ENCODE measurements around the gene RSPH3. TPM values are rescaled to one million over a fixed set of nuclear protein-coding genes. Genes with fewer than 3 reads are reported as not detected.

Gene RSPH3
- total and polyA plus RNA-seq, 4 donors, result 1.7 to 4.6 (median 3.3) TPM

GRCh38 chr6:158941246-158941645 lies 58.8 kb downstream of the RSPH3 start:
- Histone ChIP-seq H3K4me3 (ENCODE audit: low read depth in 1 of 3, low read length in 3 of 3) (no peak overlapping the region), H3K27me3 (ENCODE audit: control insufficient read depth in 4 of 4, insufficient read depth in 4 of 4, low read length in 3 of 4) (no peaks in the 10 kb centered on the region)
- 98% methylated on average over 2 of the region's 2 CpGs for WGBS

GRCh38 chr6:158939255-158940159 lies 60.5 kb downstream of the RSPH3 start:
- TF ChIP-seq GABPA (IDR thresholded peaks at IDR 0.05 in 1 of 2, conservative IDR thresholded peaks at IDR 0.05 in 1 of 2) (no peak), JUND (IDR thresholded peaks at IDR 0.05) (no peak), RXRA (IDR thresholded peaks at IDR 0.05) (no peak), CTCF (IDR thresholded peaks at IDR 0.05; ENCODE audit: low read depth, low read length, missing input control) (no peak), FOXA1 (IDR thresholded peaks at IDR 0.05) (no peak), HNF4A (conservative IDR thresholded peaks at IDR 0.05) (no peak), RAD21 (IDR thresholded peaks at IDR 0.05) (no peak), NR2F2 (IDR thresholded peaks at IDR 0.05) (no peak), REST (IDR thresholded peaks at IDR 0.05) (no peak), YY1 (IDR thresholded peaks at IDR 0.05) (no peak), ATF3 (IDR thresholded peaks at IDR 0.05) (no peak), SP1 (IDR thresholded peaks at IDR 0.05) (no peak), HNF4G (IDR thresholded peaks at IDR 0.05) (no peak), MAX (IDR thresholded peaks at IDR 0.05) (no peak), EGR1 (IDR thresholded peaks at IDR 0.05; ENCODE audit: low read depth in 2 of 2) (no peak), TAF1 (conservative IDR thresholded peaks at IDR 0.05) (no peak)
- H3K9ac ChIP-seq (ENCODE audit: low read depth in 1 of 2, low read length in 2 of 2), result no peak overlapping the region
- DNase-seq (ENCODE audit: low spot score), result no peak
- no peaks in the 10 kb centered on the region for H3K36me3 ChIP-seq (ENCODE audit: control insufficient read depth in 4 of 4, insufficient read depth in 3 of 4, low read depth in 1 of 4, low read length in 3 of 4)
- H3K27ac ChIP-seq (ENCODE audit: low read depth in 1 of 2, low read length in 2 of 2), result no peak overlapping the region
- no peaks in the 10 kb centered on the region for H3K9me3 ChIP-seq (ENCODE audit: control insufficient read depth in 4 of 4, low read length in 3 of 4)
- 21% methylated on average over 37 of the region's 37 CpGs for WGBS
- H3K4me3 ChIP-seq (ENCODE audit: low read depth in 1 of 3, low read length in 3 of 3), result peak overlapping the region in 1 of 3 donors; percentile 8
- no peaks in the 10 kb centered on the region for H3K4me1 ChIP-seq (ENCODE audit: control insufficient read depth in 4 of 4, insufficient read depth in 4 of 4, low read length in 3 of 4)
- H3K27me3 ChIP-seq (ENCODE audit: control insufficient read depth in 4 of 4, insufficient read depth in 4 of 4, low read length in 3 of 4), result no peaks in the 10 kb centered on the region

More at GRCh38 chr6:158941246-158941645, 58.8 kb downstream of the RSPH3 start:
- Histone ChIP-seq H3K9me3 (ENCODE audit: control insufficient read depth in 4 of 4, low read length in 3 of 4) (no peaks in the 10 kb centered on the region), H3K36me3 (ENCODE audit: control insufficient read depth in 4 of 4, insufficient read depth in 3 of 4, low read depth in 1 of 4, low read length in 3 of 4) (no peaks in the 10 kb centered on the region), H3K4me1 (ENCODE audit: control insufficient read depth in 4 of 4, insufficient read depth in 4 of 4, low read length in 3 of 4) (no peaks in the 10 kb centered on the region), H3K27ac (ENCODE audit: low read depth in 1 of 2, low read length in 2 of 2) (no peak overlapping the region), H3K9ac (ENCODE audit: low read depth in 1 of 2, low read length in 2 of 2) (no peak overlapping the region)
- no peak for TF ChIP-seq YY1 (IDR thresholded peaks at IDR 0.05)
- TF ChIP-seq RAD21 (IDR thresholded peaks at IDR 0.05), result no peak
- TF ChIP-seq ZBTB33 (IDR thresholded peaks at IDR 0.05), result no peak
- no peak for TF ChIP-seq JUND (IDR thresholded peaks at IDR 0.05)
- no peak for DNase-seq (ENCODE audit: low spot score)

Data from liver (tissue), 9 donors.